Osteocyte (in vitro differentiated cells): ENCODE measurements around the gene TMEM72. TPM values are rescaled to one million over a fixed set of nuclear protein-coding genes. Genes with fewer than 3 reads are reported as not detected.

ENCODE experiments used
- DNase-seq: peaks from one replicate; pipeline ENCODE4 v3.0.0; 2021; ENCODE audit warnings: mixed read lengths; ENCODE audit not compliant: unreplicated experiment; ENCODE audit errors: extremely low spot score
- H3K27ac Mint-ChIP-seq: one replicate; pipeline ENCODE4 v1.8.0; 2021; ENCODE audit warnings: mild to moderate bottlenecking, mixed read lengths; ENCODE audit not compliant: unreplicated experiment
- H3K27me3 Mint-ChIP-seq: one replicate; pipeline ENCODE4 v1.8.0; 2021; ENCODE audit warnings: mixed read lengths; ENCODE audit not compliant: unreplicated experiment
- H3K36me3 Mint-ChIP-seq: one replicate; pipeline ENCODE4 v1.8.0; 2021; ENCODE audit warnings: mixed read lengths; ENCODE audit not compliant: unreplicated experiment
- H3K4me1 Mint-ChIP-seq: one replicate; pipeline ENCODE4 v1.8.0; 2021; ENCODE audit warnings: mixed read lengths; ENCODE audit not compliant: unreplicated experiment
- H3K4me3 Mint-ChIP-seq: one replicate; pipeline ENCODE4 v1.8.0; 2021; ENCODE audit warnings: mild to moderate bottlenecking, moderate library complexity, mixed read lengths; ENCODE audit not compliant: unreplicated experiment
- H3K9me3 Mint-ChIP-seq: one replicate; pipeline ENCODE4 v1.8.0; 2021; ENCODE audit warnings: mixed read lengths; ENCODE audit not compliant: unreplicated experiment
- CTCF ChIP-seq: fragments of 200-600 bp; sonication (generic); IDR thresholded peaks from 2 replicates; pipeline ENCODE4 v1.5.0; 2021; ENCODE audit warnings: antibody characterized with exemption, mild to moderate bottlenecking, moderate library complexity
- total RNA-seq: library from RNA; stranded (reverse); gene quantifications from 2 replicates; pipeline ENCODE4 v1.2.1, GENCODE V29; 2021

TMEM72 gene
- total RNA-seq, 1 donor from 2014 or later: not detected

GRCh38 chr10:44917848-44918247, 6.7 kb downstream of the TMEM72 start:
- TF ChIP-seq CTCF: no peak
- Mint-ChIP-seq H3K27me3 (peaks cover 50% of the 10 kb centered on the region), H3K4me1 (peaks cover 4% of the 10 kb centered on the region), H3K9me3 (peaks cover 8% of the 10 kb centered on the region), H3K27ac (no peak overlapping the region), H3K4me3 (no peak overlapping the region), H3K36me3 (no peaks in the 10 kb centered on the region)
- DNase-seq: no peak

- peak; percentile 73 for DNase-seq
- no peak for TF ChIP-seq CTCF
- peaks cover 8% of the 10 kb centered on the region for H3K9me3 Mint-ChIP-seq
These were observed 9.1 kb downstream of the TMEM72 start for GRCh38 chr10:44920252-44920651.

GRCh38 chr10:44921061-44921460, 9.9 kb downstream of the TMEM72 start:
- H3K36me3 Mint-ChIP-seq: no peaks in the 10 kb centered on the region
- H3K9me3 Mint-ChIP-seq: peaks cover 8% of the 10 kb centered on the region
- DNase-seq: peak; percentile 71
- no peaks in the 10 kb centered on the region for H3K4me1 Mint-ChIP-seq
- TF ChIP-seq CTCF: no peak
- no peak overlapping the region for H3K27ac Mint-ChIP-seq
- H3K4me3 Mint-ChIP-seq: no peak overlapping the region
- peaks cover 44% of the 10 kb centered on the region for H3K27me3 Mint-ChIP-seq

More at GRCh38 chr10:44920252-44920651, 9.1 kb downstream of the TMEM72 start:
- Mint-ChIP-seq H3K4me3 (no peak overlapping the region), H3K4me1 (no peaks in the 10 kb centered on the region), H3K27me3 (peaks cover 50% of the 10 kb centered on the region), H3K36me3 (no peaks in the 10 kb centered on the region), H3K27ac (no peak overlapping the region)

- DNase-seq: peak; percentile 77
- Mint-ChIP-seq H3K4me3 (no peak overlapping the region), H3K27ac (no peak overlapping the region), H3K4me1 (no peaks in the 10 kb centered on the region), H3K27me3 (peaks cover 40% of the 10 kb centered on the region), H3K36me3 (no peaks in the 10 kb centered on the region), H3K9me3 (peaks cover 8% of the 10 kb centered on the region)
- TF ChIP-seq CTCF: no peak
These were observed 10.4 kb downstream of the TMEM72 start for GRCh38 chr10:44921506-44921905.

- no peaks in the 10 kb centered on the region for H3K4me1 Mint-ChIP-seq
- H3K36me3 Mint-ChIP-seq: no peaks in the 10 kb centered on the region
- TF ChIP-seq CTCF: no peak
- peaks cover 35% of the 10 kb centered on the region for H3K27me3 Mint-ChIP-seq
- no peak overlapping the region for H3K27ac Mint-ChIP-seq
- DNase-seq: peak; percentile 49
- H3K9me3 Mint-ChIP-seq: peaks cover 8% of the 10 kb centered on the region
- H3K4me3 Mint-ChIP-seq: no peak overlapping the region
These were observed 10.9 kb downstream of the TMEM72 start for GRCh38 chr10:44922021-44922420.
